Measurements from ENCODE around the gene TOMM34. TPM values are rescaled to one million over a fixed set of nuclear protein-coding genes. Genes with fewer than 3 reads are reported as not detected.

TOMM34 gene
- total and polyA plus RNA-seq, 9 of the 15 experiments (the other 6 are each of a cell fraction or from before 2014, with no cell fraction given), result 18.1 to 69.4 (median 41.7) TPM

DNA sequence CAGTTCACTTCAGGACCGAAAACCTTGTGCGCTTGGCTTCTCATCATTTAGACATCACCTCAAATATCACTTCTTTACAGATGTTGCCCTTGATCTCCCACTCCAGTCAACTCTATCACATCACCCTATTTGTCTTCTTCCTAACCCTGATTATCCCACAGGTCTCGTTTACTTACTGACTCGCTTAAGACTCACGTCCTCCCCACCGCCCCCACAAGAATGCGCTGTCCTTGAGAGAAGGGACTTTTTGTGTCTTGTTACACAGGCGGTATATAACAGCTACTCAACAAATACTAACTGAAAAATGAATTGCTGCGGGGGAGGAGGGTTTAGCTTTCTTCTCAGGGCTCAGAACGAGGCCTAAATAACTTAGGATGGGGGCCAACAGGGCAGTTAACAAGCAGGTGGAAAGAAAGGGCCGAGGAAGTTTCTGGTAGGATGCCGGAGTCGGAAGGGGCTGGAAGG, 527 bp downstream of the TOMM34 start (continued):
- no peak for TF ChIP-seq ZBTB5 (IDR thresholded peaks at IDR 0.05)
- no peak for TF ChIP-seq ETS1 (conservative IDR thresholded peaks at IDR 0.05; ENCODE audit: control insufficient read depth, low read depth, low read length)

- H4K20me1 ChIP-seq (replicated peaks; ENCODE audit: control insufficient read depth, insufficient read depth, low read length), result no peaks in the 10 kb centered on the region
- H3K4me1 ChIP-seq (replicated peaks in 1 of 2; ENCODE audit: control insufficient read depth in 2 of 2, insufficient read depth in 2 of 2, low read length in 2 of 2), result peaks cover 21 to 36% of the 10 kb centered on the region in 2 experiments
- peak overlapping the region; percentile 81 for H3K27ac ChIP-seq (ENCODE audit: extremely low read depth, low read depth, low read length)
- WGBS (ENCODE audit: insufficient coverage, low coverage, missing lambda C conversion rate), result 2% methylated on average over 8 of the region's 8 CpGs
- H3K4me2 ChIP-seq (ENCODE audit: insufficient read depth, low read length), result peak overlapping the region; percentile 81
- ATAC-seq (peak; percentile 9), DNase-seq (ENCODE audit: extremely low read depth in 1 of 4, low spot score in 3 of 4) (no peak), FAIRE-seq (no peak)
- intact Hi-C loops (cut with micrococcal nuclease), result no loop called here
- no peak overlapping the region for H2AFZ ChIP-seq (ENCODE audit: low read depth, low read length)
- H3K79me2 ChIP-seq (ENCODE audit: control insufficient read depth, insufficient read depth, low read length), result peaks cover 45% of the 10 kb centered on the region
- H3K9ac ChIP-seq (ENCODE audit: insufficient read depth in 1 of 2, low read depth in 2 of 2, low read length in 2 of 2), result peak overlapping the region; percentile 69 to 95
- H3K9me3 ChIP-seq (replicated peaks; ENCODE audit: control insufficient read depth, insufficient read depth, low read depth, low read length), result no peaks in the 10 kb centered on the region
- H3K36me3 ChIP-seq (ENCODE audit: control insufficient read depth, insufficient read depth, low read length), result peaks cover 46% of the 10 kb centered on the region
- no peaks in the 10 kb centered on the region for H3K9me1 ChIP-seq (ENCODE audit: control insufficient read depth, insufficient read depth, low read length)
- POLR2A ChIA-PET, result interaction anchor here (0.6 to 2.8 kb wide), 11 partner anchors 10 to 777 kb away, joined by 3 to 9 read pairs (median 5); no protein-coding TSS in a partner anchor
- BruUV-seq (replicated peaks), result no TSS peak
- peak overlapping the region; percentile 64 for H3K4me3 ChIP-seq
- in situ Hi-C loops (cut with MboI), result no loop called here
- no peaks in the 10 kb centered on the region for H3K27me3 ChIP-seq (ENCODE audit: control insufficient read depth in 2 of 2, insufficient read depth in 2 of 2, low read length in 2 of 2)
- CTCF ChIA-PET (ENCODE audit: low intra/inter-chr PET ratio), result no interaction called here
- no peak for TF ChIP-seq ZNF785 (CRISPR knock-in tag; IDR thresholded peaks at IDR 0.05)
- peak; percentile 24 for TF ChIP-seq MEIS2 (IDR thresholded peaks at IDR 0.05; ENCODE audit: partially characterized antibody)
- no peak for TF ChIP-seq TARDBP (IDR thresholded peaks at IDR 0.05)
- TF ChIP-seq C11orf30 (IDR thresholded peaks at IDR 0.05; ENCODE audit: low read depth), result no peak
- TF ChIP-seq PTBP1 (IDR thresholded peaks at IDR 0.05; ENCODE audit: low read depth, low read length), result no peak
- 0 out of 2 replicates have a peak, but pooled peaks have one; percentile 9 for TF ChIP-seq MYC (IDR thresholded peaks at IDR 0.05; ENCODE audit: low read depth, low read length)
- TF ChIP-seq MYC (CRISPR knock-in tag; IDR thresholded peaks at IDR 0.05; ENCODE audit: borderline replicate concordance, low read depth), result no peak
- no peak for TF ChIP-seq RNF219 (CRISPR knock-in tag; IDR thresholded peaks at IDR 0.05)
- no peak for TF ChIP-seq NR2C2 (CRISPR knock-in tag; IDR thresholded peaks at IDR 0.05)
- TF ChIP-seq NR2C2 (tag; IDR thresholded peaks at IDR 0.05), result 0 out of 2 replicates have a peak, but pooled peaks have one; percentile 3
- TF ChIP-seq PHF21A (IDR thresholded peaks at IDR 0.05; ENCODE audit: borderline replicate concordance, low read depth), result 0 out of 2 replicates have a peak, but pooled peaks have one; percentile 12
- peak; percentile 40; the same call in 1 of the 2 replicates for TF ChIP-seq ATF3 (IDR thresholded peaks at IDR 0.05)
- no peak for TF ChIP-seq ATF3 (CRISPR knock-in tag; conservative IDR thresholded peaks at IDR 0.05)
Observed at GRCh38 chr20:44959082-44959637, 1.0 kb downstream of the TOMM34 start.
